Calu3 (cell line): ENCODE data around the gene SLC35F6. TPM values are rescaled to one million over a fixed set of nuclear protein-coding genes. Genes with fewer than 3 reads are reported as not detected.

Experiments used
- BruUV-seq: library from RNA; stranded (reverse); fragments of 400-500 nt; replicated peaks from 2 replicates; lab custom pipeline; 2021; lab: Mats Ljungman, UMichigan
- CTCF ChIA-PET: fragments of 300-600 bp; sonication (Branson Sonifier 250); formaldehyde crosslinking; loops from one replicate; lab custom pipeline; 2022; ENCODE audit warnings: antibody characterized with exemption; lab: Charles Lee
- DNase-seq: peaks from one replicate; pipeline ENCODE4 v3.0.0; 2022
- H3K27ac Mint-ChIP-seq: one replicate; pipeline ENCODE4 v1.8.0; 2022; ENCODE audit warnings: mixed read lengths; ENCODE audit not compliant: unreplicated experiment
- H3K27me3 Mint-ChIP-seq: one replicate; pipeline ENCODE4 v1.8.0; 2022; ENCODE audit warnings: mixed read lengths; ENCODE audit not compliant: unreplicated experiment
- H3K36me3 Mint-ChIP-seq: one replicate; pipeline ENCODE4 v1.8.0; 2022; ENCODE audit warnings: mild to moderate bottlenecking, moderate library complexity, mixed read lengths; ENCODE audit not compliant: insufficient read depth, unreplicated experiment
- H3K4me1 Mint-ChIP-seq: one replicate; pipeline ENCODE4 v1.8.0; 2022; ENCODE audit warnings: mild to moderate bottlenecking, low read depth, mixed read lengths; ENCODE audit not compliant: unreplicated experiment
- H3K4me3 Mint-ChIP-seq: one replicate; pipeline ENCODE4 v1.8.0; 2022; ENCODE audit warnings: mild to moderate bottlenecking, low read depth, moderate library complexity, mixed read lengths; ENCODE audit not compliant: unreplicated experiment
- H3K9me3 Mint-ChIP-seq: one replicate; pipeline ENCODE4 v1.8.0; 2022; ENCODE audit warnings: low read depth, mixed read lengths; ENCODE audit not compliant: unreplicated experiment
- intact Hi-C: fragments of 100-400 bp; cut with micrococcal nuclease; formaldehyde crosslinking; loops from one replicate; pipeline ENCODE4 v1.10.0; 2022; ENCODE audit not compliant: unreplicated experiment
- total RNA-seq: library from RNA; stranded (reverse); gene quantifications from 2 replicates; pipeline ENCODE4 v1.2.3, GENCODE V29; 2022
- TF ChIP-seq, protein P1 (sequence below): fragments of 200-600 bp; IDR thresholded peaks from one replicate; pipeline ENCODE4 v1.8.0; 2022; ENCODE audit warnings: antibody characterized with exemption; ENCODE audit not compliant: unreplicated experiment

SLC35F6 gene
- total RNA-seq, 1 experiment from 2014 or later: 36.9 TPM

DNA sequence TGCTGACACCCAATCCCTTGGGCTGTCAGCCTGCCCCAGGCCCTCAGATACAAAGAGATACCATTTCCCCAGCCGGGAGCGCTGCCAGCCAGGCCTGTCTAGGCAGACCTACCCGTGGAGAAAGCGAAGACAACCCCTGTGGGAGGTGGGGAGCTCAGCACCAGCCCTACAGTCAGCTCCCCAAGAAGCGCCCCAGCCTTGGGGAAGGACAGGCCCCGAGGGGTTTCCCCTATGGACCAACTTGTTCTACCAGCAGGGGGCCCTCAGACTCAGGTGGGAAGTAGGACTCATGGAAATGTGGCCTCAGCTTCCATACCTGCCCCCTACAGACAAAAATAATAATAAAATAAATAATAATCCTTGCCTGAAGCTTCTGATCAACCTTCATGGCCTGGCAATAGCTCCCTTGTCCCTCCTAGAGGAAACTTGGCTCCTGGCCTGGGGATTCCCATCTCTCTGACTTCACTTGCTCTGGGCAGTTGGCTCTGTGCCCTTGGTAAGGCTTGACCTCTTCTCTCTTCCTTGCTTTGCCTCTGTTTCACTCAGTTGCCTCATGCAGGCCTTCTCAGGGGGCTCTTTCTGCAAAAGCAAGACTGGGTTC lies 7.0 kb downstream of the SLC35F6 start:
- no TSS peak for BruUV-seq
- Mint-ChIP-seq H3K27ac (peak overlapping the region; percentile 67), H3K27me3 (no peaks in the 10 kb centered on the region), H3K9me3 (no peaks in the 10 kb centered on the region), H3K4me1 (peaks cover 34% of the 10 kb centered on the region), H3K36me3 (peaks cover 35% of the 10 kb centered on the region), H3K4me3 (no peak overlapping the region)
- CTCF ChIA-PET: interaction anchor here (0.7 kb wide), 1 partner anchor 10 kb away, joined by 3 read pairs; no protein-coding TSS in a partner anchor
- intact Hi-C loops: no loop called here
- TF ChIP-seq, protein P1, sequence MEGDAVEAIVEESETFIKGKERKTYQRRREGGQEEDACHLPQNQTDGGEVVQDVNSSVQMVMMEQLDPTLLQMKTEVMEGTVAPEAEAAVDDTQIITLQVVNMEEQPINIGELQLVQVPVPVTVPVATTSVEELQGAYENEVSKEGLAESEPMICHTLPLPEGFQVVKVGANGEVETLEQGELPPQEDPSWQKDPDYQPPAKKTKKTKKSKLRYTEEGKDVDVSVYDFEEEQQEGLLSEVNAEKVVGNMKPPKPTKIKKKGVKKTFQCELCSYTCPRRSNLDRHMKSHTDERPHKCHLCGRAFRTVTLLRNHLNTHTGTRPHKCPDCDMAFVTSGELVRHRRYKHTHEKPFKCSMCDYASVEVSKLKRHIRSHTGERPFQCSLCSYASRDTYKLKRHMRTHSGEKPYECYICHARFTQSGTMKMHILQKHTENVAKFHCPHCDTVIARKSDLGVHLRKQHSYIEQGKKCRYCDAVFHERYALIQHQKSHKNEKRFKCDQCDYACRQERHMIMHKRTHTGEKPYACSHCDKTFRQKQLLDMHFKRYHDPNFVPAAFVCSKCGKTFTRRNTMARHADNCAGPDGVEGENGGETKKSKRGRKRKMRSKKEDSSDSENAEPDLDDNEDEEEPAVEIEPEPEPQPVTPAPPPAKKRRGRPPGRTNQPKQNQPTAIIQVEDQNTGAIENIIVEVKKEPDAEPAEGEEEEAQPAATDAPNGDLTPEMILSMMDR: peak; percentile 57
- DNase-seq: peak; percentile 57

DNA sequence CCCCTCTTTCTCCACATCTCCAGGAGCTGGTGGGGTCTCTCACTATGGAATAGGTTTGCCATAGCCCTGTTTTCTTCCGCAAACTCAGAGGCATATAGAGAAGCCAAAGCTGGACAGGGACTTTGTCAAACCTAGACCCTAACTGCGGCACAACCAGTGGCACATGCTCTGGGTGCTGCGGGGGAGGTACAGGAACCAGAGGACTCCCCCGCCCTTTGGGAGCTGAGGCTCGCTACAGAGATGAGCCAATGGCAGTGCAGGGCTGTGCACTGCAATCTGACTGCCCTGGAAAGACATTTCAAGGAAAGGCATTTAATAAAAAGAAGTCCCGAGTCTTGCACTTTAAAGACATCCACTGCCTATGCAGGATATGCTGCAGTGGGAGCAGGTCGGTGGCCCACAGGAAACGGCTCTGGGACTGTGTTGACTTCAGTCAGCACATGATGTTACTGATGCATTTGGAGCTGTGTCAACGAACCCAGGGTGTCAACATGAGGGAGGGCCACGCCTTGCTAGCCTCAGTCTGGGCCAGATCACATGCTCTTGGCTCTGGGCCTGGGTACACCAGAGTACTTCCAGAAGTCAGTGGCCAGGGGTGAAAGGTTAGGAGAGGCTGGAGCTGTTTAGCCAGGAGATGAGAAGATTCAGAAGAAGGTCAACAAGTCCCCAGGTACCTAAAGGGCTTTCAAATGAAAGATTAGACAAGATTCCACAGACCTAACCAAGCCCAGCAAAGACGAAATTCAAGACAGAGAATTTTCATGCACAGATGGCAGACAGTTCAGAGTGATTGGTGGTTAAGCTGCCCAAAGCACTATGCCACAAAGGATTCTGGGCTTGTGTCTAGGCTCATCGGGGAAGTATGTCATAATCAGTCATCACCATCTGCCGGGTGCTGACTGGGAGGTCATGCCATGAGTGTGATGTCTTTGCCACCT lies 8.2 kb downstream of the SLC35F6 start:
- CTCF ChIA-PET: interaction anchor here (0.5 kb wide), 1 partner anchor 670 kb away, joined by 5 read pairs; no protein-coding TSS in a partner anchor

DNA sequence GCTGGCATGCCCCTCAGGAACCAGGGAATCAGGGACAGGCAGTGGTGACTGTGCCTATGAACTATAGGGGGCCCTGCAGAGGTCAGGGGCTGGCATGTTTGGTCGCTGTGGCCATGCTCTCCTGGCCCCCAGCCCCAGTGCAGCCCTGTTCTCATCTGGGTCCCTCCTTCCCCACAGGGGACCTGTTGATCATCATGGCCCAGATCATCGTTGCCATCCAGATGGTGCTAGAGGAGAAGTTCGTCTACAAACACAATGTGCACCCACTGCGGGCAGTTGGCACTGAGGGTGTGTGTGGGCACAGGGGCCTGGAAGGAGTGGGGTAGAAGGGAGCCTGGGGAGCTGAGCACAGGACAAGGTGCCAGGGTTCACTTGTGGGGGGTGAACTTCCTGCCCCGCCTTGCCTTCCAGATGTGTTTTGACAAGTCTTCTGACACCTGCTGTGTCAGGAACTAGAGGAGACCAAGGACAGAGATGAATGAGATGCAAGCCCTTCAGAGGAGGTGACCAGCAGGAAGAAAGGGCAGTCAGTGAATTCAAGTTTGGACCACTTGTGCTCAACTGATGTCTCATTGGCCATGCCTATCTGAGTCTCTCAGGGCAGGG lies 12.2 kb downstream of the SLC35F6 start:
- H3K36me3 Mint-ChIP-seq: peaks cover 57% of the 10 kb centered on the region
- peaks cover 17% of the 10 kb centered on the region for H3K4me1 Mint-ChIP-seq
- H3K4me3 Mint-ChIP-seq: no peak overlapping the region
- no peaks in the 10 kb centered on the region for H3K27me3 Mint-ChIP-seq
- H3K9me3 Mint-ChIP-seq: no peaks in the 10 kb centered on the region
- no peak for DNase-seq
- intact Hi-C loops: no loop called here
- TF ChIP-seq, protein P1: no peak
- H3K27ac Mint-ChIP-seq: no peak overlapping the region
- BruUV-seq: no TSS peak
- CTCF ChIA-PET: no interaction called here

More for the DNA sequence above, 8.2 kb downstream of the SLC35F6 start:
- H3K36me3 Mint-ChIP-seq: peaks cover 44% of the 10 kb centered on the region
- peaks cover 33% of the 10 kb centered on the region for H3K4me1 Mint-ChIP-seq
- TF ChIP-seq, protein P1: no peak
- intact Hi-C loops: no loop called here
- DNase-seq: peak; percentile 30
- no TSS peak for BruUV-seq
- H3K27ac Mint-ChIP-seq: peak overlapping the region; percentile 67
- no peaks in the 10 kb centered on the region for H3K27me3 Mint-ChIP-seq
- H3K9me3 Mint-ChIP-seq: no peaks in the 10 kb centered on the region
- H3K4me3 Mint-ChIP-seq: no peak overlapping the region

DNA sequence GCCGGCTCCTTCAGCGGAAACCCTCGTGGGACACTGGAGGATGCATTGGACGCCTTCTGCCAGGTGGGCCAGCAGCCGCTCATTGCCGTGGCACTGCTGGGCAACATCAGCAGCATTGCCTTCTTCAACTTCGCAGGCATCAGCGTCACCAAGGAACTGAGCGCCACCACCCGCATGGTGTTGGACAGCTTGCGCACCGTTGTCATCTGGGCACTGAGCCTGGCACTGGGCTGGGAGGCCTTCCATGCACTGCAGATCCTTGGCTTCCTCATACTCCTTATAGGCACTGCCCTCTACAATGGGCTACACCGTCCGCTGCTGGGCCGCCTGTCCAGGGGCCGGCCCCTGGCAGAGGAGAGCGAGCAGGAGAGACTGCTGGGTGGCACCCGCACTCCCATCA lies 14.0 kb downstream of the SLC35F6 start:
- intact Hi-C loops: no loop called here
- DNase-seq: no peak
- no TSS peak for BruUV-seq
- Mint-ChIP-seq H3K36me3 (peaks cover 49% of the 10 kb centered on the region), H3K27ac (no peak overlapping the region), H3K27me3 (no peaks in the 10 kb centered on the region), H3K4me3 (no peak overlapping the region), H3K9me3 (no peaks in the 10 kb centered on the region), H3K4me1 (no peaks in the 10 kb centered on the region)
- CTCF ChIA-PET: interaction anchor here (0.5 kb wide), 1 partner anchor 37 kb away, joined by 3 read pairs; no protein-coding TSS in a partner anchor
- TF ChIP-seq, protein P1: no peak
